ENCODE measurements around the gene ENOX2.

Gene ENOX2

DNA sequence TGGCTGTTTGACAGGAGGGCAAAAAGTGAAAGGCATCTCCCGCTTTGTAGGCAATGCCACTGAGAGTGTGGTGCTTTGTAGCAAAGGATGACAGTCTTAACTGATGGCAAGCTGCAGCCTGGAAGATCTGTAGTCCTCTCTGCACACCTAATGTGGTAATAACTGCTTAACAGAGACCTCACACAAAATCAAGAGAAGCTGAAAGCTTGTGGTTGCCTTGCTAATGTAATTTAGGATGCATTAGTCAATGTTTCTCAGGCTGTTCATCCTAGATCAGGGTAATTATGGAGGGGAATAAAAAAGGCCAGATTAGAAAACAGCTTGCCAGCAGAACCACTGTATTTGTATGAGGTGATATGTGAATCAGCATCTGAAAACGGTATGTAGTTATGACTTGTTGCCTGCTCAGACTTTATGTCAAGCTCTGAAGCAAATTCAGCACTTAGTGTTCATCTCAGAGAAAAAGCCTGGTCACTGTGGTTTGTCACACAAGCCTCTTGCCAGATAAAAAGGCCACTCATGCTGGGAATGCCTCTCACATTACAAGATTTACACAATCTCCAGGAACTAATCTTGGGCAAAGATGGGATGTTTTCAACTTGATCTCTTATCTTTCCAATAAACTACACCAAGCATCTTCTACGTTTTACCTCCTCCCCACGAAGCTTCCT, 130.8 kb downstream of the ENOX2 start:
- H3K27ac ChIP-seq (ENCODE audit: low read depth, low read length): no peak overlapping the region
- H3K36me3 ChIP-seq (ENCODE audit: control insufficient read depth, low read length): no peaks in the 10 kb centered on the region
- no peak overlapping the region for H3K4me3 ChIP-seq (ENCODE audit: low read length)
- H3K9me3 ChIP-seq (ENCODE audit: control insufficient read depth, insufficient read depth, low read length): no peaks in the 10 kb centered on the region
- H3K27me3 ChIP-seq (ENCODE audit: control insufficient read depth, low read length): no peaks in the 10 kb centered on the region
- H3K4me1 ChIP-seq (ENCODE audit: control insufficient read depth, low read length): no peaks in the 10 kb centered on the region
- TF ChIP-seq, protein P1, sequence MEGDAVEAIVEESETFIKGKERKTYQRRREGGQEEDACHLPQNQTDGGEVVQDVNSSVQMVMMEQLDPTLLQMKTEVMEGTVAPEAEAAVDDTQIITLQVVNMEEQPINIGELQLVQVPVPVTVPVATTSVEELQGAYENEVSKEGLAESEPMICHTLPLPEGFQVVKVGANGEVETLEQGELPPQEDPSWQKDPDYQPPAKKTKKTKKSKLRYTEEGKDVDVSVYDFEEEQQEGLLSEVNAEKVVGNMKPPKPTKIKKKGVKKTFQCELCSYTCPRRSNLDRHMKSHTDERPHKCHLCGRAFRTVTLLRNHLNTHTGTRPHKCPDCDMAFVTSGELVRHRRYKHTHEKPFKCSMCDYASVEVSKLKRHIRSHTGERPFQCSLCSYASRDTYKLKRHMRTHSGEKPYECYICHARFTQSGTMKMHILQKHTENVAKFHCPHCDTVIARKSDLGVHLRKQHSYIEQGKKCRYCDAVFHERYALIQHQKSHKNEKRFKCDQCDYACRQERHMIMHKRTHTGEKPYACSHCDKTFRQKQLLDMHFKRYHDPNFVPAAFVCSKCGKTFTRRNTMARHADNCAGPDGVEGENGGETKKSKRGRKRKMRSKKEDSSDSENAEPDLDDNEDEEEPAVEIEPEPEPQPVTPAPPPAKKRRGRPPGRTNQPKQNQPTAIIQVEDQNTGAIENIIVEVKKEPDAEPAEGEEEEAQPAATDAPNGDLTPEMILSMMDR (IDR thresholded peaks at IDR 0.05; ENCODE audit: low read depth, low read length, poor library complexity, severe bottlenecking): no peak
- no peak for TF ChIP-seq EZH2phosphoT487 (IDR thresholded peaks at IDR 0.05; ENCODE audit: borderline replicate concordance, low read length)
- no peaks in the 10 kb centered on the region for H3F3A ChIP-seq (ENCODE audit: control insufficient read depth, insufficient read depth)
- H3K9me2 ChIP-seq (replicated peaks; ENCODE audit: control insufficient read depth, low read length): no peaks in the 10 kb centered on the region
- no peaks in the 10 kb centered on the region for H3K79me2 ChIP-seq (ENCODE audit: control insufficient read depth, low read length)
- H3K4me2 ChIP-seq (ENCODE audit: low read length): no peak overlapping the region
- H4K20me1 ChIP-seq (ENCODE audit: control insufficient read depth, insufficient read depth, low read depth, low read length): no peaks in the 10 kb centered on the region

DNA sequence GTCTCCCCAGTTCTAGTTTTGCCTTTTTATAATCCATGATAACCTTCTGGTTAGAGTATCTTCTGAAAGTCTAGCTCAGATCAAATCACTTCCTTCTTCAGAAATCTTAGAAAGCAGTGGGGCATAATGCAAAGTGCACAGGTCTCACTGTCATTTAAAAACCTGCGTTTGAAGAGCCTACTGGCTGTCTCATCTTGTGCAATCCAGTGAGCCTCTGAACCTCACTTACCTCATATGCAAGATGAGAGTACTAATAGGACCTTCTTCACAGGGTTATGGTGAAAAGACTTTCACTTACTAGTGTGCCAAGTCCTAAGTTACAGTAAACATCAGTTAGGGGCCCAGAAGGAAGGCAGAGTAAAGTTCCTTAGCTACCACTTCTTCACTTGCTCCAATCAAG, 131.4 kb downstream of the ENOX2 start:
- no peaks in the 10 kb centered on the region for H3K36me3 ChIP-seq (ENCODE audit: control insufficient read depth, low read length)
- no peaks in the 10 kb centered on the region for H3K9me3 ChIP-seq (ENCODE audit: control insufficient read depth, insufficient read depth, low read length)
- no peaks in the 10 kb centered on the region for H3K4me1 ChIP-seq (ENCODE audit: control insufficient read depth, low read length)
- no peak overlapping the region for H3K4me3 ChIP-seq (ENCODE audit: low read length)
- no peaks in the 10 kb centered on the region for H3F3A ChIP-seq (ENCODE audit: control insufficient read depth, insufficient read depth)
- TF ChIP-seq EZH2phosphoT487 (IDR thresholded peaks at IDR 0.05; ENCODE audit: borderline replicate concordance, low read length): no peak
- TF ChIP-seq, protein P1 (IDR thresholded peaks at IDR 0.05; ENCODE audit: low read depth, low read length, poor library complexity, severe bottlenecking): no peak
- H3K4me2 ChIP-seq (ENCODE audit: low read length): no peak overlapping the region
- no peaks in the 10 kb centered on the region for H4K20me1 ChIP-seq (ENCODE audit: control insufficient read depth, insufficient read depth, low read depth, low read length)
- no peaks in the 10 kb centered on the region for H3K27me3 ChIP-seq (ENCODE audit: control insufficient read depth, low read length)
- H3K27ac ChIP-seq (ENCODE audit: low read depth, low read length): no peak overlapping the region
- no peaks in the 10 kb centered on the region for H3K9me2 ChIP-seq (replicated peaks; ENCODE audit: control insufficient read depth, low read length)
- no peaks in the 10 kb centered on the region for H3K79me2 ChIP-seq (ENCODE audit: control insufficient read depth, low read length)

DNA sequence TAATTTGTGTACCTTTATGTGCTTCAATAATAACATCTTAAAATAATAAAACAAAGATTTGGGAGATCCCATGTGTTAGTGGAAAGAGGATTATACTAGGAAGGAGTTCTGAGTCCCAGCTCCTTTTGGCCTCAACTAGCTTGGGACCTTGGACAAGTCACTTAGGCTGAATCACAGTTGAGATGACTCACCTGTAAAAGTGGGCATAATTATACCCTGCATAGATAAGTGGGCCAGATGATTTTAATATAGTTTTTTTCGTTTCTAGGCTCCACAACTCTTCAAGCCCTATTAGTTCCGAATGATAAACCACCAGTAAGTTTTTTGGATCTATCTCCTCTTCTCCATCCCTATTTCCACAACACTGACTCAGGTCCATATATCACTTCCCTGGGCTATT, 131.8 kb downstream of the ENOX2 start:
- TF ChIP-seq EZH2phosphoT487 (IDR thresholded peaks at IDR 0.05; ENCODE audit: borderline replicate concordance, low read length): no peak
- H3K9me3 ChIP-seq (ENCODE audit: control insufficient read depth, insufficient read depth, low read length): no peaks in the 10 kb centered on the region
- no peaks in the 10 kb centered on the region for H3K79me2 ChIP-seq (ENCODE audit: control insufficient read depth, low read length)
- no peaks in the 10 kb centered on the region for H3K4me1 ChIP-seq (ENCODE audit: control insufficient read depth, low read length)
- no peaks in the 10 kb centered on the region for H3F3A ChIP-seq (ENCODE audit: control insufficient read depth, insufficient read depth)
- no peaks in the 10 kb centered on the region for H4K20me1 ChIP-seq (ENCODE audit: control insufficient read depth, insufficient read depth, low read depth, low read length)
- H3K4me3 ChIP-seq (ENCODE audit: low read length): no peak overlapping the region
- H3K36me3 ChIP-seq (ENCODE audit: control insufficient read depth, low read length): no peaks in the 10 kb centered on the region
- no peaks in the 10 kb centered on the region for H3K27me3 ChIP-seq (ENCODE audit: control insufficient read depth, low read length)
- H3K4me2 ChIP-seq (ENCODE audit: low read length): no peak overlapping the region
- no peaks in the 10 kb centered on the region for H3K9me2 ChIP-seq (replicated peaks; ENCODE audit: control insufficient read depth, low read length)
- H3K27ac ChIP-seq (ENCODE audit: low read depth, low read length): no peak overlapping the region

DNA sequence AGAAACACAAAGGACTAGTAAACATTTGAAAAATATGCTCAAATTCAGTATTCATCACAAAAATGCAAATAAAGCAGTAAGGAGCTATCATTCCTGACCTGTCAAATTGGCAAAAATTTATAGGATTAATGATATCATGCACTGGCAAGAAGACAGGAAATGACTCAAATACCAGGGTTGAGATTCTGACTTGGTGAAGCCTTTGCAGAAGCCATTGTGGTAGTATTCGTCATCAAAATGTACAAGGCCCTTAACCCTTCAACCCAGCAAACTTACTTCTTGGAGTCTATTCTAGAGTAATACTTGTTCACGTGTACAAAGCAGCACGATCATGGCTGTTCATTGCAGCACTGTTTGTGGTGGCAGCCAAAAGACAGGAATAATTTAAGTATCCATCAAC, 132.4 kb downstream of the ENOX2 start:
- Histone ChIP-seq H3K4me2 (ENCODE audit: low read length) (no peak overlapping the region), H4K20me1 (ENCODE audit: control insufficient read depth, insufficient read depth, low read depth, low read length) (no peaks in the 10 kb centered on the region), H3K27ac (ENCODE audit: low read depth, low read length) (no peak overlapping the region), H3K27me3 (ENCODE audit: control insufficient read depth, low read length) (no peaks in the 10 kb centered on the region), H3F3A (ENCODE audit: control insufficient read depth, insufficient read depth) (no peaks in the 10 kb centered on the region), H3K9me3 (ENCODE audit: control insufficient read depth, insufficient read depth, low read length) (no peaks in the 10 kb centered on the region), H3K36me3 (ENCODE audit: control insufficient read depth, low read length) (no peaks in the 10 kb centered on the region), H3K9me2 (replicated peaks; ENCODE audit: control insufficient read depth, low read length) (no peaks in the 10 kb centered on the region), H3K79me2 (ENCODE audit: control insufficient read depth, low read length) (no peaks in the 10 kb centered on the region), H3K4me3 (ENCODE audit: low read length) (no peak overlapping the region), H3K4me1 (ENCODE audit: control insufficient read depth, low read length) (no peaks in the 10 kb centered on the region)
- TF ChIP-seq, protein P1 (IDR thresholded peaks at IDR 0.05; ENCODE audit: low read depth, low read length, poor library complexity, severe bottlenecking): no peak
- no peak for TF ChIP-seq EZH2phosphoT487 (IDR thresholded peaks at IDR 0.05; ENCODE audit: borderline replicate concordance, low read length)
